ENCODE measurements around the gene ADAMTS7.

- TF ChIP-seq CTCF (conservative IDR thresholded peaks at IDR 0.05 in 1 of 2, IDR thresholded peaks at IDR 0.05 in 1 of 2; ENCODE audit: low read depth in 1 of 2, low read length in 2 of 2) (no peak), EZH2 (IDR thresholded peaks at IDR 0.05; ENCODE audit: low read length, missing control alignments) (no peak)
Observed at GRCh38 chr15:78800806-78801205, 10.5 kb downstream of the ADAMTS7 start.

All from fibroblast of lung (primary cell).